Kidney (tissue), 14 donors: ENCODE data around the gene FNBP1. TPM values are rescaled to one million over a fixed set of nuclear protein-coding genes. Genes with fewer than 3 reads are reported as not detected.

Experiments used
- DNase-seq, 5 donors: peaks; one replicate each; pipeline ENCODE4 v3.0.0-alpha.2; 2013 to 2020
- FAIRE-seq: peaks from 2 replicates; lab custom pipeline; 2012; peaks lifted over from hg19 to GRCh38; lab: Jason Lieb, UNC
- H3K27ac ChIP-seq, 2 donors: one replicate each; pipeline ENCODE4 v1.7.0; 2013; ENCODE audit warnings: low read depth in 2 of 2, low read length in 2 of 2, inconsistent platforms in 1 of 2
- H3K27me3 ChIP-seq: one replicate; pipeline ENCODE4 v1.7.1; 2013; ENCODE audit warnings: low read length, inconsistent platforms; ENCODE audit not compliant: control insufficient read depth, insufficient read depth
- H3K36me3 ChIP-seq, 3 donors: one replicate each; pipeline versions ENCODE4 v1.7.0 to v1.7.1; 2013; ENCODE audit warnings: low read length in 3 of 3, control low read depth in 1 of 3, inconsistent platforms in 1 of 3; ENCODE audit not compliant: insufficient read depth in 3 of 3, control insufficient read depth in 2 of 3
- H3K4me1 ChIP-seq, 3 donors: one replicate each; pipeline versions ENCODE4 v1.7.0 to v1.7.1; 2013; ENCODE audit warnings: low read length in 3 of 3, inconsistent platforms in 1 of 3, low read depth in 1 of 3; ENCODE audit not compliant: control insufficient read depth in 2 of 3, insufficient read depth in 2 of 3
- H3K4me3 ChIP-seq, 3 donors: one replicate each; pipeline versions ENCODE4 v1.7.0 to v1.8.1; 2013; ENCODE audit warnings: low read length in 3 of 3, control low read depth in 1 of 3, inconsistent platforms in 1 of 3
- H3K9ac ChIP-seq, 3 donors: one replicate each; pipeline versions ENCODE4 v1.7.0 to v1.7.1; 2013; ENCODE audit warnings: low read length in 3 of 3, control low read depth in 1 of 3, inconsistent platforms in 1 of 3
- H3K9me3 ChIP-seq, 3 donors: one replicate each; pipeline versions ENCODE4 v1.7.0 to v1.7.1; 2013; ENCODE audit warnings: low read length in 3 of 3, control low read depth in 1 of 3, inconsistent platforms in 1 of 3; ENCODE audit not compliant: control insufficient read depth in 2 of 3, insufficient read depth in 1 of 3
- intact Hi-C: fragments of 100-400 bp; cut with DNase I; formaldehyde crosslinking; loops from one replicate; pipeline ENCODE4 v1.11.1; 2022
- polyA plus RNA-seq: library from polyadenylated mRNA; stranded (reverse); fragments of 350-450 nt; fragmentation: Illumina TruSeq; extraction: RNeasy Lipid Tissue Mini Kit (QIAGEN cat#74804); gene quantifications from one replicate; pipeline ENCODE4 v1.2.3, GENCODE V29; 2014; ENCODE audit warnings: low read depth, low replicate concordance; ENCODE audit not compliant: insufficient read depth
- total RNA-seq: library from RNA; stranded (reverse); fragmentation: NEBNext Ultra II Directional; extraction: Animal tissue kit (Norgen Biotek cat#: 25700); gene quantifications from one replicate; pipeline ENCODE4 v1.2.1, GENCODE V29; 2021
- TF ChIP-seq, protein P1 (sequence below): IDR thresholded peaks from 3 replicates; pipeline ENCODE4 v1.5.1; 2012; ENCODE audit warnings: mild to moderate bottlenecking, moderate library complexity, borderline replicate concordance; ENCODE audit not compliant: insufficient read depth; ENCODE audit errors: extremely low read depth
- donor health status: control.
- donor health status: control.
- donor health status: control.
- donor health status: control.
- donor health status: control.
- donor health status: DM: yes; HTN: yes; CAD: no.
- donor health status: Normal renal cell carcinoma (clear cell type).

The FNBP1 gene
- total and polyA plus RNA-seq, 2 donors from 2014 or later: 9.7 to 51.7 TPM

DNA sequence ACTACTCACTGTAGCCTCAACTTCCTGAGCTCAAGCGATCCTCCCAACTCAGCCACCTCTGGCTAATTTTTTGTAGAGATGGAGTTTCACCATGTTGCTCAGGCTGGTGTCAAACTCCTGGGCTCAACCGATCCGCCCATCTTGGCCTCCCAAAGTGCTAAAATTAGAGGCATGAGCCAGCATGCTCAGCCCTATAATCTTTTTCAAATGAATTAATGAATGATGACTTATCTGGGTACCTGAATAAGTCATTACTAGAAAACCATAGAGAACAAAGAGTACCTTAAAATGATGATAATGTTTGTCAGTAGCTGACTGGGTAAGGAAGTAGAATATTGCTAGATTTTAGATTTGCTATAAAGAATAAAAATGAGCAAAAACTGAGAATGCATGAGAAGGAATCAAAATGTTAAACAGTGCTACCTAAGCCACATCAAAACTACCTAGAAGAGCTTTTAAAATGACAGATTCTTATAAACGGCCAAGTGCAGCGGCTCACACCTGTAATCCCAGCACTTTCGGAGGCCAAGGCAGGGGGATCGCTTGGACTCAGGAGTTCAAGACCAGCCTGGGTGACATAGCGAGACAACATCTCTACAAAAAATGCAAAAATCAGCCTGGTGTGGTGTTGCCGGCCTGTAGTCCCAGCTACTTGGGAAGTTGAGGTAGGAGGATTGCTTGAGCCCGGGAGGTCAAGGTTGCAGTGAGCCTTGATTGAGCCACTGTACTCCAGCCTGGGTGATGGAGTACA is 13.6 kb downstream of the FNBP1 start:
- intact Hi-C loops: no loop called here
- H3K27me3 ChIP-seq: no peaks in the 10 kb centered on the region
- H3K36me3 ChIP-seq: no peaks in the 10 kb centered on the region
- FAIRE-seq (no peak), DNase-seq (no peak)
- H3K4me3 ChIP-seq: no peak overlapping the region
- H3K9ac ChIP-seq: no peak overlapping the region
- no peaks in the 10 kb centered on the region for H3K4me1 ChIP-seq
- no peaks in the 10 kb centered on the region for H3K9me3 ChIP-seq
- H3K27ac ChIP-seq: no peak overlapping the region
- TF ChIP-seq, protein P1, sequence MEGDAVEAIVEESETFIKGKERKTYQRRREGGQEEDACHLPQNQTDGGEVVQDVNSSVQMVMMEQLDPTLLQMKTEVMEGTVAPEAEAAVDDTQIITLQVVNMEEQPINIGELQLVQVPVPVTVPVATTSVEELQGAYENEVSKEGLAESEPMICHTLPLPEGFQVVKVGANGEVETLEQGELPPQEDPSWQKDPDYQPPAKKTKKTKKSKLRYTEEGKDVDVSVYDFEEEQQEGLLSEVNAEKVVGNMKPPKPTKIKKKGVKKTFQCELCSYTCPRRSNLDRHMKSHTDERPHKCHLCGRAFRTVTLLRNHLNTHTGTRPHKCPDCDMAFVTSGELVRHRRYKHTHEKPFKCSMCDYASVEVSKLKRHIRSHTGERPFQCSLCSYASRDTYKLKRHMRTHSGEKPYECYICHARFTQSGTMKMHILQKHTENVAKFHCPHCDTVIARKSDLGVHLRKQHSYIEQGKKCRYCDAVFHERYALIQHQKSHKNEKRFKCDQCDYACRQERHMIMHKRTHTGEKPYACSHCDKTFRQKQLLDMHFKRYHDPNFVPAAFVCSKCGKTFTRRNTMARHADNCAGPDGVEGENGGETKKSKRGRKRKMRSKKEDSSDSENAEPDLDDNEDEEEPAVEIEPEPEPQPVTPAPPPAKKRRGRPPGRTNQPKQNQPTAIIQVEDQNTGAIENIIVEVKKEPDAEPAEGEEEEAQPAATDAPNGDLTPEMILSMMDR: no peak

DNA sequence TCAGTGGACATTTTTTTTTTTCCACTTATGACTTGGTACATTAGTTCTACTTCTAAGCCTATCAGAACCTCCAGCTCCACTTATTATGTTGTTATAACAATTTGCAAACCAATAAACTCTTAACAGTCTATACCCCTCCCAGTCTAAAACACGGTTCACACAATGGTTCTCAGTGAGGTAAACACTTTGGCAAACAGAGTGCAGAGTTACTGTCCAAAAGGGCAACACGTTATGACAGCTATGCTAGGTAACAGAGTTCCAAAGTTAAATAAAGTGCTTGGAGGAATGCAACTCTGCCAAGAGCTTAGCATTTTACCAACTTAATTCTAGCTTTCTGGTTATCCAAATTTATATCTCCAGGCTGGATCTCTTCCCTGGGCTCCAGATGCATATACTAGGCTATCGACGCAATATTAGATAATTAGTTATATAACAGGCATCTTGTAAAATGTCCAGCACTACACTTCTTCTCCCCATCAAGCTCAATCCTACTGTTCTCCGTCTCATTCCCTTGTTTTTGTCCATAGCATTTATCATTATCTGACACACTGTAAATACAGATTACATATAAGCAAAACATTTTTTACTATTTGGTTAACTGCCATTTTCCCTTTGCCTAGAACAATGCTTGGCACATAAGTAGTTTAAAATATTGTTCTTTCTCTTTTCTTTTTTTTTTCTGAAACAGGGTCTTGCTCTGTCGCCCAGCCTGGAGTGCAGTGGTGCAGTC is 14.3 kb downstream of the FNBP1 start:
- H3K4me1 ChIP-seq: peaks cover 0 to 2% (median 0%) of the 10 kb centered on the region in 3 donors
- no peaks in the 10 kb centered on the region for H3K27me3 ChIP-seq
- H3K36me3 ChIP-seq: no peaks in the 10 kb centered on the region
- FAIRE-seq (no peak), DNase-seq (no peak)
- TF ChIP-seq, protein P1: no peak
- intact Hi-C loops: no loop called here
- H3K9me3 ChIP-seq: no peaks in the 10 kb centered on the region
- H3K27ac ChIP-seq: no peak overlapping the region
- no peak overlapping the region for H3K9ac ChIP-seq
- H3K4me3 ChIP-seq: no peak overlapping the region

DNA sequence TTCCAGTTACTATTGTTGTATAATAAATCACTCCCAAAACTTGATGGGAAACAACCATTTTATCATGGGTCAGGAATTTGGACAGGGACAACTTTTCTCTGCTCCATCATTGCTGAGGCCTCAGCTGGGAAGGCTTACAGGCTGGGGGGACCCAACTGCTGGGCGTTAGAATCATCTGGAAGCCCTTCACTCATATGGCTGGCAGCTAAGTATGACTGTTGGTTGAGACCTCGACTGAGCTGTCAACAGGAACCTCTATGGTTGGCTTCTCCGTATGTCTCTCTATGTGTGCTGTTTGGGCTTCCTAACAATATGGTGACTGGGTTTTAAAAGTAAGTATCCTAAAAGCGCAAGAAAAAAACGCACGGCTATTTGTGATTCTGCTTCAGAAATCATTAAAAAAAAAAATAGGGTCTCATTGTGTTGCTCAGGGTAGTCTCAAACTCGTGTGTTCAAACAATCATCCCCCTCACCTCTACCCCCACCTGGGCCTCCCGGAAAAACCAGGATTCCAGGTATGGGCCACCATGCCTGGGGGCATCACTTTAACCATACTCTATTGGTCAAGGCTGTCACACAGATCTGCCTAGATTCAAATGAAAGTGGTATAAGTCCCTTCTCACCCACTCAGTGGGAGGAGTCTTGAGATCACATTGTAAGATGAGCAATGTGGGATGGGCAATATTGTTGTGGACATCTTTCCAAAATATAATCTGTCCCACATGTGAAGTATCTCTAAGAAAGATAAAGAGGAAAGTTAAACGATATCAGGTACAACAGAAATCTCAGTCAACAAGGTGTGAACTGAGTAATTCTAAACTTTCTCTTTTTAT is 15.2 kb downstream of the FNBP1 start:
- H3K9me3 ChIP-seq: no peaks in the 10 kb centered on the region
- no peaks in the 10 kb centered on the region for H3K36me3 ChIP-seq
- TF ChIP-seq, protein P1: no peak
- intact Hi-C loops: no loop called here
- DNase-seq (no peak), FAIRE-seq (no peak)
- peaks cover 0 to 9% (median 5%) of the 10 kb centered on the region in 3 donors for H3K4me1 ChIP-seq
- no peak overlapping the region for H3K9ac ChIP-seq
- no peak overlapping the region for H3K27ac ChIP-seq
- H3K4me3 ChIP-seq: no peak overlapping the region
- H3K27me3 ChIP-seq: no peaks in the 10 kb centered on the region
